Thoracic aorta (tissue), 2 donors: ENCODE measurements around the gene ATP12A. TPM values are rescaled to one million over a fixed set of nuclear protein-coding genes. Genes with fewer than 3 reads are reported as not detected.

ENCODE experiments used
- ATAC-seq: fragments of 150-250 bp; one replicate; pipeline ENCODE4 v1.8.0; 2017; ENCODE audit warnings: low read depth; ENCODE audit not compliant: insufficient number of reproducible peaks, low FRiP score
- DNase-seq: peaks from one replicate; pipeline ENCODE4 v3.0.0-alpha.2; 2020; ENCODE audit warnings: low spot score
- H3K27ac ChIP-seq, 2 donors: fragments of 200-600 bp; sonication (generic); 1 replicate in 1 of 2; 2 replicates in 1 of 2; pipeline ENCODE4 v1.5.1; 2016; ENCODE audit warnings: mild to moderate bottlenecking in 2 of 2, moderate library complexity in 2 of 2
- H3K27me3 ChIP-seq: fragments of 200-600 bp; sonication (generic); replicated peaks from 2 replicates; pipeline ENCODE4 v1.6.0; 2016; ENCODE audit warnings: mild to moderate bottlenecking; ENCODE audit not compliant: insufficient read depth
- H3K36me3 ChIP-seq: fragments of 200-600 bp; sonication (generic); one replicate; pipeline ENCODE4 v1.5.1; 2016
- H3K4me1 ChIP-seq, 2 donors: fragments of 200-600 bp; sonication (generic); 1 replicate in 1 of 2; 2 replicates in 1 of 2; pipeline versions ENCODE4 v1.5.1 to v1.6.0; 2016; ENCODE audit warnings: low read depth in 2 of 2, mild to moderate bottlenecking in 1 of 2; ENCODE audit not compliant: control insufficient read depth in 1 of 2
- H3K4me3 ChIP-seq: fragments of 200-600 bp; sonication (generic); 2 replicates; pipeline ENCODE4 v1.5.1; 2016; ENCODE audit warnings: mild to moderate bottlenecking
- H3K9me3 ChIP-seq: fragments of 200-600 bp; sonication (generic); 2 replicates; pipeline ENCODE4 v1.5.1; 2016
- CTCF ChIP-seq: fragments of 200-600 bp; sonication (generic); IDR thresholded peaks from one replicate; pipeline ENCODE4 v1.5.1; 2019; ENCODE audit warnings: antibody characterized with exemption
- total RNA-seq, 2 donors: library from RNA; depleted of rRNA; stranded (reverse); fragments of >200 nt; gene quantifications; one replicate each; pipeline versions ENCODE4 v1.1.0 to v1.2.3, GENCODE V29; 2016

ATP12A gene
- total RNA-seq, 2 donors from 2014 or later = 0.14 TPM; not detected in 1

DNA sequence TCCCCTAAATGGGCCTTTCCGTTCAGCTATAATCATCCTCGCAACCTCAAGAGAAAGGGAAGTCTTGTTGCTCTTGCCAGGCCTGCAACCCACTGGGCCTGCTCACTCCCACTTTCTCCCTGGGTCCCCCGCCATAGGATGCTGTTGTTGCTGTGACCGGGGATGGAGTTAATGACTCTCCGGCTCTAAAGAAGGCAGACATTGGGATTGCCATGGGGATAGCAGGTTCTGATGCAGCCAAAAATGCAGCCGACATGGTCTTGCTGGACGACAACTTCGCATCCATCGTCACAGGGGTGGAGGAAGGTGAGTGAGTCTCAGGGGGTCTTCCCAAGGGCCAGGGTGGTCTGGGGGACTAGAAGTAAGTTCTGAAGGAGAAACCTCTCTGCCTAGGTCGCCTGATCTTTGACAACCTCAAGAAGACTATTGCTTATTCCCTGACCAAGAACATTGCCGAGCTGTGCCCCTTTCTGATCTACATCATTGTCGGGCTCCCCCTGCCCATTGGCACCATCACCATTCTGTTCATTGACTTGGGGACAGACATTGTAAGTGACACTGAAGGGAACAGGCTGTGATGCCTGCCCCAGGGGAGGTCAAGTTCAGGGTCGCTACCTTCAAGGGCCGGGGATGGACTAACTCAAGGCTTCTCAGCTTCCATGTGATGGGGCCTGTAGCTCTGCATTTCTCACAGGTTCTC is 26.8 kb downstream of the ATP12A start:
- no peak for DNase-seq
- no peaks in the 10 kb centered on the region for H3K27me3 ChIP-seq
- no peak for ATAC-seq
- peaks cover 0 to under 1% of the 10 kb centered on the region in 2 donors for H3K4me1 ChIP-seq
- no peak for TF ChIP-seq CTCF
- H3K4me3 ChIP-seq = no peak overlapping the region
- no peaks in the 10 kb centered on the region for H3K9me3 ChIP-seq
- H3K27ac ChIP-seq = no peak overlapping the region
- no peaks in the 10 kb centered on the region for H3K36me3 ChIP-seq

GRCh38 chr13:24709186-24709913 is 29.1 kb downstream of the ATP12A start:
- H3K27ac ChIP-seq = no peak overlapping the region
- ATAC-seq = no peak
- DNase-seq = no peak
- peaks cover 5 to 15% of the 10 kb centered on the region in 2 donors for H3K4me1 ChIP-seq
- H3K27me3 ChIP-seq = no peaks in the 10 kb centered on the region
- no peaks in the 10 kb centered on the region for H3K9me3 ChIP-seq
- no peak for TF ChIP-seq CTCF
- H3K36me3 ChIP-seq = no peaks in the 10 kb centered on the region
- H3K4me3 ChIP-seq = no peak overlapping the region

- no peak for DNase-seq
- peaks cover 5 to 15% of the 10 kb centered on the region in 2 donors for H3K4me1 ChIP-seq
Observed at GRCh38 chr13:24713022-24713421, 32.8 kb downstream of the ATP12A start.

DNA sequence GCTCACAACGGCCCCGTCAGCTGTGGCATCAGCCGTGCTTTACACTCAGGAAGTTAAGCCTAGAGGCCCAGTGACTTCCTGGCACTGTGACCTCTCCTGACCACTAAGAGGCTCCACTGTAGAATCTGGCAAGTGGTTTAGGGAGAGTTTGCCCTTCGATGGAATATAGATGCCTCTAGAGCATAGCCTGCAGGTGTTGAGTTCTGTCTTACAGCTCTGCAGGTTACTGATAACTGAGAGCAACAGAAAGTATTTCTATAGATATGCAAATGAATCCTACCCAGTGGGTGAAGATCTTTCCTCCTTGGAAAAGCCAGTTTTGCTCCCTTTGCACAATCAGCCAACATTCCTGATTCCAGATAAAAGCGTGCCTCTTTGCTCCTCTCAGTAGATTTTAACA is 35.8 kb downstream of the ATP12A start:
- no peak for TF ChIP-seq CTCF
- Histone ChIP-seq H3K9me3 (no peaks in the 10 kb centered on the region), H3K27me3 (no peaks in the 10 kb centered on the region), H3K4me3 (no peak overlapping the region), H3K4me1 (peaks cover 5 to 15% of the 10 kb centered on the region in 2 donors), H3K36me3 (no peaks in the 10 kb centered on the region), H3K27ac (no peak overlapping the region)
- DNase-seq = no peak
- ATAC-seq = no peak

More at GRCh38 chr13:24713022-24713421, 32.8 kb downstream of the ATP12A start:
- TF ChIP-seq CTCF = no peak
- no peak overlapping the region for H3K27ac ChIP-seq
- no peaks in the 10 kb centered on the region for H3K36me3 ChIP-seq
- H3K4me3 ChIP-seq = no peak overlapping the region
- H3K27me3 ChIP-seq = no peaks in the 10 kb centered on the region
- no peak for ATAC-seq
- no peaks in the 10 kb centered on the region for H3K9me3 ChIP-seq

GRCh38 chr13:24716446-24716845 is 36.2 kb downstream of the ATP12A start:
- ATAC-seq (no peak), DNase-seq (no peak)
- TF ChIP-seq CTCF = no peak
- no peaks in the 10 kb centered on the region for H3K27me3 ChIP-seq
- H3K27ac ChIP-seq = no peak overlapping the region
- H3K4me3 ChIP-seq = no peak overlapping the region
- H3K9me3 ChIP-seq = no peaks in the 10 kb centered on the region
- H3K36me3 ChIP-seq = no peaks in the 10 kb centered on the region
- H3K4me1 ChIP-seq = peaks cover 5 to 15% of the 10 kb centered on the region in 2 donors
